ENCODE measurements around the gene ZNF710.
"Not testable (repeated sequence)": the region's sequence is repeated elsewhere in the genome, so short reads cannot be mapped to it uniquely, and the experiment has no call there.

The ZNF710 gene

DNA sequence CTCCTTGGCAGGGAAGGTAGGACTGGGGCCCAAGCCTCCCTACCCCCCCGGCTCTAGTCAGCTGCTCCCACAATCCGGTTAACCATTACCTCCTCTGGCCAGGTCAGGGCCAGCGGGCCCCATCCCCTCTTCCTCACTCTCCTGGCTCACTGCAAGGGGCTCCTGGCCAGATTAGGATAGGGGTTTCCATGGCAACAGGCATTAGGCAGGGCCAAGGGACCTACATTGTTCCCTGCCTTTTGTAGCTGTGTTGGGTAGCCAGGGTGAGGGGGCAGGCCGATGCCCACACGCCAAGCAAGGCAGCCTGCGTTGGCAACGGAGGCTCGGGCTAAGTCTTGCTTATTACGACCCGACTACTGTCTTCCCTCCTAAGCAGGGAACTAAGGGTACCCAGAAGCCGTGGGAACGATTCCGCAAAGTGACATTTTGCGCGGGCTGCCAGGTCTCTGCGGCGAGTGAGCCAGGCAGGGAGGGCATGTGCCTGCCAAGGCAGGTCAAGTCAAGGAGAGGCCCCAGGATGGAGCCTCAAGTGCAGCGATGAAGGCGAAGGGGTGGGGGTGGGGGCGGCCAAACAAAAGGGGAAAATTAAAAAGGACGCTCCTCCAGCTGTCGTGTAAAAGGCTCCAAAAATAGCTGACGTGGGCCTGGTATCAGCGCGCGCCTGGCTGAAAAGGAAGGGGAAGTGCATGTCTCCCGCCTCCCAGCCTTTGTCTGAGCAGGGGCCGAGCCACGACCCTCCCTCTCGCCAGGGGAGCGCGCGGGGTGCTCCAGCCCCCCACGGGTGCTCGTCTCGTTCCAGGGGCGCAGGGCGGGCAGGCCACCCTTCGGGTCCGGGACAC, 100.2 kb downstream of the ZNF710 start:
- in situ Hi-C loops (cut with MboI; ENCODE audit: low sequenced_read_pairs) = no loop called here
- Histone ChIP-seq H3K27me3 (ENCODE audit: low read depth) (no peaks in the 10 kb centered on the region), H3K9me3 (no peaks in the 10 kb centered on the region), H3K36me3 (replicated peaks) (no peaks in the 10 kb centered on the region), H3K4me1 (peaks cover 14% of the 10 kb centered on the region), H3K4me3 (peak overlapping the region; percentile 44)
- DNase-seq (ENCODE audit: low spot score in 2 of 2) = peak; percentile 20 to 63

DNA sequence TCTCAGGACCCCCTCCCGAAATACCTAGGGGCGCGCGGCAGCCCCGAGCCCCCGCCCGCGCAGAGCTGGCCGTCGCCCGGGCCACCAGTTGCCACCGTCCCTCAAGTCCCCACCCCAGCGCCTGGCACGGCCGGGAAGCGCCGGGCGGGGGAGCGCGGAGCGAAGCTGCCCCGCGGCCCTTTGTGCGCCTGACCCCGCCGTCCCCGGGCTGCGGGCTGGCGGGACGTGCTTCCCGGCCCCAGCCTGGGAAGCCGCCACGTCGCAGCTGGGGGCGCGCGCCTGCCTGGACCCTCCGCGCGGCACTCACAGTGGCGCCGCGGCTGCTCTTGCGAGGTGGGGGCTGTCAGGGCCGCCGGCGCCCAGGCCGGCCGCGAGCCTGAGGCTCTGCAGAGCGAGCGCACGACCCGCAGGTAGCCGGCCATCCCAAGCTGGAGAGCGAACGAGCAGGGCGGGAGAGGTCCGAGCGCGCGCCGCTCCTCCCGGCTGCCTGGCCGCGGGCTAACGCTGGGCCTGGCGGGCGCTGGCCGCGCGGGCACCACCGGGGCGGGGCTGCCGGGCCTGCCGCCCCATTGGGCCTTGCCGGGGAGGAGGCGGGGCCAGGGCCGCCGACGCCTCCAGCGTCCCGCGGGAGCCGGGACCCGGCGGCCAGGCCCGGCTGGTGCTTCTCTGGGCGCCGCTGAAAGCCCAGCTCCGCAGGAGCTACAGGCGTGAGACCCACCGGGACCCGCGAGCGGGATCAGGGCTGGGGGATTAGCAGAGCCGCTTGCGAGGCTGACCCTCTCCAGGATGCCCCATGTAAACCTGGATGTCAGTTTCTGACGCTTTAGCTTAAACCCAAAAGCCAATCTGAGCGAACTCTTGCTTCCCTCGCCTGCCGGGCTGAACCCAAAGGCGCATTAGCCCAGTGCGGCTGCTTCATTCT, 101.1 kb downstream of the ZNF710 start, which contains the start of gene IDH2:
Gene IDH2 (minus strand): TSS at position 500 of the 922 bp plus-strand sequence. CDS start 78 bp downstream, at position 422.
- peak; percentile 84 for DNase-seq (ENCODE audit: low spot score in 2 of 2)
- H3K27me3 ChIP-seq (ENCODE audit: low read depth) = no peaks in the 10 kb centered on the region
- in situ Hi-C loops (cut with MboI; ENCODE audit: low sequenced_read_pairs) = no loop called here
- peaks cover 21% of the 10 kb centered on the region for H3K4me1 ChIP-seq
- H3K36me3 ChIP-seq (replicated peaks) = no peaks in the 10 kb centered on the region
- no peaks in the 10 kb centered on the region for H3K9me3 ChIP-seq
- H3K4me3 ChIP-seq = peak within 1 kb of the TSS; percentile 44

DNA sequence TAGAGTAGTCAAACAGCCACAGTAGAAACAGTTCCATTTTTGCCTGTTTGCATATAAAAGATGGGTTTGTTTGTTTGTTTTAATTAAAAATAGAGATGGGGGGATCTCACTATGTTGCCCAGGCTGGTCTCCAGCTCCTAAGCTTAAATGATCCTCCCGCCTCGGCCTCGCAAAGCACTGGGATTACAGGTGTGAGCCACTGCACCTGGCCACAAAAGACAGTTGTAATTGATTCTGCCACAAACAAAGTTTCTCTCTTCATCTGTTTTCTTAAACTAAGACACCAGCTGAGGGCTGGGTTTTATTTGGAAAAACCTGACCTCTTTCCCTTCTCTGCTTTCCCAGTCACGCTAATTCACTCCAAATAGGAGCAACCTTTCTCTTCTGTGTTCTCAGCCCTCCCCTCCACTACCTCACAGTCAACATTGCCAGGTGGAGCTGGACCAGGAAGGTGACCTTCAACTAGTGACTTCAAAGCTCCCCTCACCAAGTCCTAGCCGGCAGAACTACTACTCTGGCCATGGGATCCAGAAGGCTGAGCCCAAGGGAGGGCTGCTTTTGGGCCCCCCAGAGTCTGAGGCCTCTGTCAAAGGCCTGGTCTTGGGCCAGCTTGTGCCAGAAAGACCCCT, 102.7 kb downstream of the ZNF710 start:
- H3K4me1 ChIP-seq = peaks cover 21% of the 10 kb centered on the region
- DNase-seq (ENCODE audit: low spot score in 2 of 2) = no peak
- in situ Hi-C loops (cut with MboI; ENCODE audit: low sequenced_read_pairs) = no loop called here

DNA sequence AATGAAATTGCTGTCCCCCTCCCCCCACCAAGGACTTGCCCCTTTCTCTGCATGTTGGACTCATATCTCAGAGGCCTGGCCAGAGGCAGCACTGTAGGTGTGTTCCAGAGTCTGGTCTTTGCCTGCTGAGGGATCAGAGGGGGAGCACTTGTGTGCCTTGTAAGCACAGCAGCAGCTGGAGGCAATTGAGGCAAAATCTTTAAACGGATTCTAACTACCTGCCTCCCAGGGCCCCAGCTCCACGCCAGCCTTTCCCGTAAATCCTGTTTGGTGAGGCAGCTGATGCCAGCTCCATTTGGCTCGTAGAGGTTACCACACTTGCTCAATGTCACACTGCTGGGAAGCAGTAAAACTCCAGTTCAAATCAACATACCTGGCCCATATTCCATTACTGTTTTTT, 103.4 kb downstream of the ZNF710 start:
- in situ Hi-C loops (cut with MboI; ENCODE audit: low sequenced_read_pairs) = no loop called here
- no peak for DNase-seq (ENCODE audit: low spot score in 2 of 2)
- Histone ChIP-seq H3K4me3 (no peak overlapping the region), H3K4me1 (peaks cover 21% of the 10 kb centered on the region), H3K36me3 (replicated peaks) (no peaks in the 10 kb centered on the region), H3K9me3 (no peaks in the 10 kb centered on the region), H3K27me3 (ENCODE audit: low read depth) (no peaks in the 10 kb centered on the region)

More for the DNA sequence above, 102.7 kb downstream of the ZNF710 start:
- H3K9me3 ChIP-seq = no peaks in the 10 kb centered on the region
- H3K4me3 ChIP-seq = no peak overlapping the region
- H3K36me3 ChIP-seq (replicated peaks) = no peaks in the 10 kb centered on the region
- H3K27me3 ChIP-seq (ENCODE audit: low read depth) = no peaks in the 10 kb centered on the region

DNA sequence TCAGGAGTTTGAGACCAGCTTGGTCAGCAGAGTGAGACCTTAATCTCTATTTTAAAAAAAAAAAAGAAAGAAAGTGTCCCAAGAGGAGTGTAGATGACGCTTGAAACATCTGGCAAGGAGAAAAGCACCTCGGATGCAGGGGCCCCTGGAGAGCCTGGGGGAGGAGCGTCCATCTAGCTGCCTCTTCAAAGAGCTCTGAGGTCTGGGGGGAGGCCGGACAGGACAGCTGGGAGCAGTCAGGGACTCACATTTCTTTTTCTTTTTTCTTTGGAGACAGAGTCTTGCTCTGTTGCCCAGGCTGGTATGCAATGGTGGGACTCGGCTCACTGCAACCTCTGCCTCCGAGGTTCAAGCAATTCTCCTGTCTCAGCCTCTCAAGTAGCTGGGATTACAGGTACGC, 104.4 kb downstream of the ZNF710 start:
- Histone ChIP-seq H3K4me1 (peaks cover 21% of the 10 kb centered on the region), H3K36me3 (replicated peaks) (no peaks in the 10 kb centered on the region), H3K27me3 (ENCODE audit: low read depth) (no peaks in the 10 kb centered on the region), H3K9me3 (no peaks in the 10 kb centered on the region), H3K4me3 (no peak overlapping the region)
- no peak for DNase-seq (ENCODE audit: low spot score in 2 of 2)
- in situ Hi-C loops (cut with MboI; ENCODE audit: low sequenced_read_pairs) = no loop called here

DNA sequence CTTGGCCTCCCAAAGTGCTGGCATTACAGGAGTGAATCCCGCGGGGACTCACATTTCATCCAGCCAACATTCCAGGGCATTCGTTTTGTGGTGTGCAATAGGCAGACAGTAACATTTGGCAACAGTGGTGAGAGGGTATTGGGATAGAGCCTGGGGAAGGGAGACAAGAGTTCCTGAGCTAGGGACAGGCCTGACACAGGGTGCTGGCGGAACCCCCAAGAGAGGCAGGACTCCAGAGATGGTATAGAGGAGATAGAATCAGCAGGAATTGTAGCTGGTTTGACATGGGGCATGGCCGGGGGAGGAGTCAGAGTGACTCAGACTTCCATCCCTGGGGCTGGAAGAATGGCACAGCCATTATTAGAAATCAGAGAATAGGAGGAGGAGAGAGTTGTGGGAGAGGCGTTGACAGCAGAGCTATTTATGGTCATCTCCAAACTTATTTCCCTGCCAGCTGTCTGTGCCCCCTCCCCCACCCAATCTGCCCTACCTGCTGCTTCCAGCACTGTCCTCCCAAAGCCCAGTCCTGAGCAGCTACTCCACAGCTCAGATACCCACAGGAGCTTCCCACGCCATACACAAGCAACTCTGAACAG, 105.5 kb downstream of the ZNF710 start:
- Histone ChIP-seq H3K27me3 (ENCODE audit: low read depth) (no peaks in the 10 kb centered on the region), H3K4me1 (peaks cover 13% of the 10 kb centered on the region), H3K9me3 (no peaks in the 10 kb centered on the region), H3K36me3 (replicated peaks) (no peaks in the 10 kb centered on the region), H3K4me3 (no peak overlapping the region)
- DNase-seq (ENCODE audit: low spot score in 2 of 2) = peak; percentile 24 to 63
- in situ Hi-C loops (cut with MboI; ENCODE audit: low sequenced_read_pairs) = no loop called here

DNA sequence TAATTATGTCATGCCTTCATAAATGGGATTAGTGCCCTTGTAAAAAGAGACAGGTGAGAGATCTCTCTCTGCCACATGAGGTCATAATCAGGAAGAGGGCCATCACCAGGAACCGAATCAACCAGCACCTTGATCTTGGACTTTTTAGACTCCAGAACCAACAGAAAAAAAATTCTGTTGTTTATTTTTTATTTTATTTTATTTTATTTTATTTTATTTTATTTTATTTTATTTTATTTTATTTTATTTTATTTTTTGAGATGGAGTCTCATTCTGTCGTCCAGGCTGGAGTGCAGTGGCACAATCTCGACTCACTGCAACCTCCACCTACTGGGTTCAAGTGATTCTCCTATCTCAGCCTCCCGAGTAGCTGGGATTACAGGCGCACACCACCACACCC, 106.9 kb downstream of the ZNF710 start:
- in situ Hi-C loops (cut with MboI; ENCODE audit: low sequenced_read_pairs); H3K9me3 ChIP-seq: not testable (repeated sequence)

DNA sequence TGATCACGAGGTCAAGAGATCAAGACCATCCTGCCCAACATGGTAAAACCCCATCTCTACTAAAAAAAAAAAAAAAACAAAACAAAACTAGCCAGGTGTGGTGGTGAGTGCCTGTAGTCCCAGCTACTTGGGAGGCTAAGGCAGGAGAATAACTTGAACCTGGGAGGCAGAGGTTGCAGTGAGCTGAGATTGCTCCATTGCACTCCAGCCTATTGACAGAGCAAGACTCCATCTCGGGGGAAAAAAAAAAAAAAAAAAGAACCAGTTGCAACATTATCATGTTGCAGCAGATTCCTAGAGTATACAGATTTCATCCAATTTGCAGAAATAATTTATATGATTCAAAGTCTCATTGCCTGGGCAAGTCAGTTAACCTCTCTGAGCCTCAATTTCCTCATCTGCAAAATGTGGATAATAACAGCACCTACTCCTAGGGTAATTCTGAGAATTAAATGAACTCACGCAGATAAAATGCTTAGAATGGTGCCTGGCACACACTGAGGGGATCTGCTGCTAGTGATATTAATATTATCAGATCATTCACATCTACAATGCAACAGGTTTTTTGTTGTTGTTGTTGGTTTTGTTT, 108.1 kb downstream of the ZNF710 start:
- H3K27me3 ChIP-seq (ENCODE audit: low read depth); H3K4me1 ChIP-seq; H3K9me3 ChIP-seq; H3K4me3 ChIP-seq; H3K36me3 ChIP-seq (replicated peaks); in situ Hi-C loops (cut with MboI; ENCODE audit: low sequenced_read_pairs); DNase-seq (ENCODE audit: low spot score in 2 of 2): not testable (repeated sequence)

More for the DNA sequence above, 106.9 kb downstream of the ZNF710 start:
- H3K36me3 ChIP-seq (replicated peaks); H3K4me3 ChIP-seq; H3K4me1 ChIP-seq; DNase-seq (ENCODE audit: low spot score in 2 of 2); H3K27me3 ChIP-seq (ENCODE audit: low read depth): not testable (repeated sequence)

DNA sequence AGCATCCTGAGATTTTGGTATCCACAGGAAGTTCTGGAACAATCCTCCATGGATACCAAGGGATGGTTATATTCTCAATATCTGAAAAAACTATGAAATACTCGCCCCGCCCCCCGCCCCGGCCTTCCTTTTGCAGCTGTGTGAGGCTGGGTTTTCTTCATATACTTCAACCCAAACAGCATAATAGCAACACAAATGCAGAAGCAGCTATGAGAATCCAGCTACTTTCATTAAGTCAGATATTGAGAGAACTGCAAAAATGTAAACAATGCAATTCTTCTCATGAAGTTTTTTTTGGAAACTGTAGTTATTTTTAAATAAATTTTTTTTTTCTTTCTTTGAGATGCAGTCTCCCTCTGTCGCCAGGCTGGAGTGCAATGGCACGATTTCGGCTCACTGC, 112.0 kb downstream of the ZNF710 start:
- H3K9me3 ChIP-seq = peaks cover 2% of the 10 kb centered on the region; the same call in 1 of the 2 replicates
- in situ Hi-C loops (cut with MboI; ENCODE audit: low sequenced_read_pairs) = no loop called here
- no peaks in the 10 kb centered on the region for H3K27me3 ChIP-seq (ENCODE audit: low read depth)
- H3K36me3 ChIP-seq (replicated peaks) = no peaks in the 10 kb centered on the region
- no peaks in the 10 kb centered on the region for H3K4me1 ChIP-seq
- no peak overlapping the region for H3K4me3 ChIP-seq
- DNase-seq (ENCODE audit: low spot score in 2 of 2) = no peak

DNA sequence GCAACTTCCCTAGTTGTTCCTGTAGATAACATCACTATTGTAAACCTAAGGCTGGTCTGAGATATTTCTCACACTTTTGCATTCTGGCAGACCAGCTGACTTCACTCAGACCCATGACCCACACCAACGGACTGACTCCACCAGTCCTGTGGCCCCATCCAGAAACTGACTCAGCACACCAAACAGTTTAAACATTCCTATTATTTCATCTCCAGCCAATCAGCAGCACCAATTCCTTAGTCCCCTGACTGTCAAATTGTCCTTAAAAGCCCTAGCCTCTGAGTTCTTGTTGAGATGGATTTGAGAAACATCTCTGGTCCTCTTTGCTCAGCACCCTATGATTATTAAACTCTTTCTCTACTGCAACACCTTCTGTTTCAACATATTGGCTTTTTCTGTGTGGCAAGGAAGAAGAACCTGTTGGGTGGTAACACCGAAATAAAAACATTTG, 113.4 kb downstream of the ZNF710 start:
- no peaks in the 10 kb centered on the region for H3K27me3 ChIP-seq (ENCODE audit: low read depth)
- H3K4me1 ChIP-seq = no peaks in the 10 kb centered on the region
- no peak overlapping the region for H3K4me3 ChIP-seq
- no peak for DNase-seq (ENCODE audit: low spot score in 2 of 2)
- H3K36me3 ChIP-seq (replicated peaks) = no peaks in the 10 kb centered on the region
- H3K9me3 ChIP-seq = peaks cover 2% of the 10 kb centered on the region; the same call in 1 of the 2 replicates
- in situ Hi-C loops (cut with MboI; ENCODE audit: low sequenced_read_pairs) = no loop called here

DNA sequence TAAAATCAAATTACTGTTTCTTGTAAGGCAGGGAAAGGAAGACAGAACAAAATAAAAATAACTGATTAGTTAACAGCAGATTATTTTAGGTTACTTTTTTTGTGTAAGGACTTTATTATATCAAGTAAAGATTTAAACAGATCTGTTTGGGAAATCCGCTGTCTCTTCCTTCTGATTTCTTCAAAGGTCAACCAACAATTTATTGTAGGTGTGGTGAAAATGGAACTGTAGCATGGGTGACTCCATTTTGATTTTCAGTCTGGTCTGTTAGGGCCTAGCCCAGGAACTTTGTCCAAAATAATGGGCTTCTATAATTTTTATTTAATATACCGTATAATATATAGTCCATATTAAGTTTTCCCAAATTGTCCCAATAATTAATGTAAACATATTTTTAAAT, 114.7 kb downstream of the ZNF710 start:
- H3K4me1 ChIP-seq = peaks cover 1% of the 10 kb centered on the region
- DNase-seq (ENCODE audit: low spot score in 2 of 2) = no peak
- peaks cover 2% of the 10 kb centered on the region; the same call in 1 of the 2 replicates for H3K9me3 ChIP-seq
- no peaks in the 10 kb centered on the region for H3K36me3 ChIP-seq (replicated peaks)
- H3K4me3 ChIP-seq = no peak overlapping the region
- in situ Hi-C loops (cut with MboI; ENCODE audit: low sequenced_read_pairs) = no loop called here
- no peaks in the 10 kb centered on the region for H3K27me3 ChIP-seq (ENCODE audit: low read depth)

DNA sequence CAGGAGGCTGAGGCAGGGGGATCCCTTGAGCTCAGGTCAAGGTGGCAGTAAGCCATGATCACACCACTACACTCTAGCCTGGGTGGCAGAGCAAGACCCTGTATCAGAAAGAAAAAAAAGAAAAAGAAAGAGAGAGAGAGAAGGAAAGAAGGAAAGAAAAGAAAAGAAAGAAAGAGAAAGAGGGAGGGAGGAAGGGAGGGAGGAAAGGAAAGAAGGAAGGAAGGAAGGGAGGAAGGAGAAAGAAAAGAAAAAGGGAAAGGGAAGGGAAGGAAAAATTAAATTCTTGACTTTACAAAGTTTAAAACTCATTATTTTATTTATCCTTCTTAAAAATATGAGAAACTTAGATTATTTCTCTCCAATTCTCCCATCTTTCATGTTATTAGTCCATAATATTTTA, 118.2 kb downstream of the ZNF710 start:
- Histone ChIP-seq H3K4me3 (no peak overlapping the region), H3K27me3 (ENCODE audit: low read depth) (no peaks in the 10 kb centered on the region), H3K36me3 (replicated peaks) (no peaks in the 10 kb centered on the region), H3K4me1 (peaks cover 6% of the 10 kb centered on the region), H3K9me3 (peaks cover 2% of the 10 kb centered on the region; the same call in 1 of the 2 replicates)
- in situ Hi-C loops (cut with MboI; ENCODE audit: low sequenced_read_pairs) = no loop called here
- DNase-seq (ENCODE audit: low spot score in 2 of 2) = no peak

DNA sequence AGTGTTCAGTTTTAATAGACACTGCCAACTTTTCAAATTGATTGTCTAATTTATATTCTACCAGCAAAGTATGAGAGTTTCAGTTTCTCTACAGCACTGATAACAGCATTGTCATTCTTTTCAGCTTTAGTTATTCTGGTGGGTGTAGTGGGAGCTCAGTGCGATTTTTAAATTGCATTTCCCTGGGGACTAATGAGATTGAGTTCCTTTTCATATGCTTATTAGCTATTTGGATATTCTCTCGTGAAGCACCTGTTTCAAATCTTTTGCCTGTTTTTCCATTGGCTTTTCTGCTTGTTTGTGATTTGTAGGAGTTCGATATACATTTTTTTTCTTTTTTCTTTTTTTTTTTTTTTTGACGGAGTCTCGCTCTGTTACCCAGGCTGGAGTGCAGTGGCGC, 120.0 kb downstream of the ZNF710 start:
- Histone ChIP-seq H3K4me1 (peaks cover 6% of the 10 kb centered on the region), H3K36me3 (replicated peaks) (no peaks in the 10 kb centered on the region), H3K4me3 (no peak overlapping the region), H3K27me3 (ENCODE audit: low read depth) (no peaks in the 10 kb centered on the region), H3K9me3 (no peaks in the 10 kb centered on the region)
- in situ Hi-C loops (cut with MboI; ENCODE audit: low sequenced_read_pairs) = no loop called here
- peak in 1 of 2 experiments; percentile 63 for DNase-seq (ENCODE audit: low spot score in 2 of 2)

All from HAP-1 (cell line).